NT2/D1 (cell line): ENCODE results near the gene AKT3.

Experiments
- DNase-seq: peaks from one replicate; pipeline ENCODE4 v3.0.0-alpha.2; 2011; ENCODE audit warnings: low read depth, low spot score
- H3K27me3 ChIP-seq: 2 replicates; pipeline ENCODE4 v1.6.0; 2011; ENCODE audit warnings: mild to moderate bottlenecking; ENCODE audit not compliant: insufficient read length, insufficient read depth
- H3K36me3 ChIP-seq: 2 replicates; pipeline ENCODE4 v1.6.1; 2011; ENCODE audit warnings: mild to moderate bottlenecking, low read length, mixed read lengths; ENCODE audit not compliant: insufficient read depth, insufficient read length
- H3K4me1 ChIP-seq: 2 replicates; pipeline ENCODE4 v1.5.1; 2011; ENCODE audit not compliant: insufficient read depth, insufficient read length
- H3K4me3 ChIP-seq: 2 replicates; pipeline ENCODE4 v1.5.1; 2011; ENCODE audit warnings: low read depth; ENCODE audit not compliant: insufficient read length
- H3K9ac ChIP-seq: 2 replicates; pipeline ENCODE4 v1.6.0; 2011; ENCODE audit warnings: low read depth; ENCODE audit not compliant: insufficient read length
- H3K9me3 ChIP-seq: 2 replicates; pipeline ENCODE4 v1.5.1; 2011; ENCODE audit warnings: mild to moderate bottlenecking, low read length; ENCODE audit not compliant: insufficient read depth
- SUZ12 ChIP-seq: IDR thresholded peaks from 2 replicates; pipeline ENCODE4 v1.6.1; 2011; ENCODE audit not compliant: insufficient read length, insufficient read depth; ENCODE audit errors: extremely low read depth
- YY1 ChIP-seq: IDR thresholded peaks from 2 replicates; pipeline ENCODE4 v1.6.1; 2011; ENCODE audit not compliant: insufficient read length, insufficient read depth
- ZNF274 ChIP-seq: IDR thresholded peaks from 2 replicates; pipeline ENCODE4 v1.6.1; 2011; ENCODE audit warnings: mild to moderate bottlenecking, low read depth, low read length

Gene AKT3

GRCh38 chr1:243723458-243724043, 126.5 kb downstream of the AKT3 start:
- Histone ChIP-seq H3K4me3 (no peak overlapping the region), H3K27me3 (no peaks in the 10 kb centered on the region), H3K4me1 (no peaks in the 10 kb centered on the region), H3K36me3 (no peaks in the 10 kb centered on the region), H3K9me3 (no peaks in the 10 kb centered on the region), H3K9ac (no peak overlapping the region)
- TF ChIP-seq ZNF274 (no peak), SUZ12 (no peak), YY1 (no peak)
- DNase-seq: no peak

- Histone ChIP-seq H3K9me3 (no peaks in the 10 kb centered on the region), H3K27me3 (no peaks in the 10 kb centered on the region), H3K4me3 (no peak overlapping the region), H3K4me1 (no peaks in the 10 kb centered on the region), H3K9ac (no peak overlapping the region), H3K36me3 (no peaks in the 10 kb centered on the region)
- no peak for DNase-seq
- TF ChIP-seq SUZ12 (no peak), YY1 (no peak), ZNF274 (no peak)
Measured at GRCh38 chr1:243723050-243723449, 127.0 kb downstream of the AKT3 start.

- Histone ChIP-seq H3K9ac (no peak overlapping the region), H3K4me1 (no peaks in the 10 kb centered on the region), H3K36me3 (no peaks in the 10 kb centered on the region), H3K9me3 (no peaks in the 10 kb centered on the region), H3K4me3 (no peak overlapping the region), H3K27me3 (no peaks in the 10 kb centered on the region)
- DNase-seq: no peak
- no peak for TF ChIP-seq ZNF274
- TF ChIP-seq YY1: no peak
- no peak for TF ChIP-seq SUZ12
Measured at GRCh38 chr1:243719476-243719875, 130.6 kb downstream of the AKT3 start.

- Histone ChIP-seq H3K4me1 (no peaks in the 10 kb centered on the region), H3K36me3 (no peaks in the 10 kb centered on the region), H3K4me3 (no peak overlapping the region), H3K27me3 (no peaks in the 10 kb centered on the region), H3K9ac (no peak overlapping the region), H3K9me3 (no peaks in the 10 kb centered on the region)
- DNase-seq: no peak
- TF ChIP-seq YY1: no peak
- TF ChIP-seq ZNF274: no peak
- no peak for TF ChIP-seq SUZ12
Measured at GRCh38 chr1:243718893-243719292, 131.2 kb downstream of the AKT3 start.

- H3K4me1 ChIP-seq: no peaks in the 10 kb centered on the region
- H3K4me3 ChIP-seq: no peak overlapping the region
- no peaks in the 10 kb centered on the region for H3K36me3 ChIP-seq
- no peak for DNase-seq
- H3K9me3 ChIP-seq: no peaks in the 10 kb centered on the region
- no peak overlapping the region for H3K9ac ChIP-seq
- no peaks in the 10 kb centered on the region for H3K27me3 ChIP-seq
- TF ChIP-seq YY1: no peak
- no peak for TF ChIP-seq SUZ12
- TF ChIP-seq ZNF274: no peak
Measured at GRCh38 chr1:243718022-243718421, 132.0 kb downstream of the AKT3 start.

- H3K4me1 ChIP-seq: no peaks in the 10 kb centered on the region
- no peaks in the 10 kb centered on the region for H3K27me3 ChIP-seq
- TF ChIP-seq ZNF274: no peak
- no peak for TF ChIP-seq SUZ12
- no peak for TF ChIP-seq YY1
- no peak for DNase-seq
- H3K9ac ChIP-seq: no peak overlapping the region
- H3K9me3 ChIP-seq: no peaks in the 10 kb centered on the region
- H3K36me3 ChIP-seq: no peaks in the 10 kb centered on the region
- no peak overlapping the region for H3K4me3 ChIP-seq
Measured at GRCh38 chr1:243716906-243717305, 133.1 kb downstream of the AKT3 start.

- H3K36me3 ChIP-seq: no peaks in the 10 kb centered on the region
- no peaks in the 10 kb centered on the region for H3K27me3 ChIP-seq
- TF ChIP-seq YY1: no peak
- TF ChIP-seq ZNF274: no peak
- no peak for TF ChIP-seq SUZ12
- no peaks in the 10 kb centered on the region for H3K9me3 ChIP-seq
- DNase-seq: no peak
- H3K9ac ChIP-seq: no peak overlapping the region
- H3K4me1 ChIP-seq: no peaks in the 10 kb centered on the region
- H3K4me3 ChIP-seq: no peak overlapping the region
Measured at GRCh38 chr1:243715285-243715684, 134.8 kb downstream of the AKT3 start.
